Measurements from ENCODE around the gene CTNNBIP1. TPM values are rescaled to one million over a fixed set of nuclear protein-coding genes. Genes with fewer than 3 reads are reported as not detected.

The CTNNBIP1 gene
- polyA plus RNA-seq, 3 donors: 26.2 to 26.8 (median 26.3) TPM

- H3K36me3 Mint-ChIP-seq: peaks cover 0 to 10% of the 10 kb centered on the region in 2 donors
- Histone ChIP-seq H3K4me1 (ENCODE audit: control insufficient read depth in 1 of 2, insufficient read depth in 2 of 2, low read length in 2 of 2) (peaks cover 51 to 63% of the 10 kb centered on the region in 2 donors), H2AFZ (ENCODE audit: insufficient read depth, low read depth, low read length, poor library complexity, severe bottlenecking) (no peak overlapping the region), H3K9me3 (replicated peaks in 1 of 2; ENCODE audit: control insufficient read depth in 1 of 2, insufficient read depth in 1 of 2, low read length in 2 of 2) (no peaks in the 10 kb centered on the region), H3K27ac (ENCODE audit: low read depth in 1 of 2, low read length in 2 of 2) (no peak overlapping the region), H3K27me3 (ENCODE audit: control insufficient read depth in 2 of 2, insufficient read depth in 2 of 2, low read length in 2 of 2) (no peaks in the 10 kb centered on the region), H3K36me3 (replicated peaks in 1 of 2; ENCODE audit: control insufficient read depth in 1 of 2, insufficient read depth in 2 of 2, low read length in 2 of 2) (no peaks in the 10 kb centered on the region), H3K4me2 (replicated peaks; ENCODE audit: extremely low read depth, low read length, poor library complexity, severe bottlenecking) (no peak overlapping the region), H3K9ac (ENCODE audit: insufficient read depth, low read length, poor library complexity, severe bottlenecking) (no peak overlapping the region), H3K79me2 (ENCODE audit: insufficient read depth, low read length) (peaks cover 81% of the 10 kb centered on the region), H4K20me1 (ENCODE audit: insufficient read depth, low read length) (peaks cover 17% of the 10 kb centered on the region), H3K4me3 (replicated peaks in 1 of 3; ENCODE audit: low read depth in 2 of 3, low read length in 3 of 3) (no peak overlapping the region)
- H3K9me3 Mint-ChIP-seq: peaks cover 0 to 2% (median 0%) of the 10 kb centered on the region in 7 donors
- intact Hi-C loops (cut with micrococcal nuclease): loop anchor here in 1 of 2 donors (10.0 kb wide), 1 partner anchor 219 kb away; no protein-coding TSS in a partner anchor
- 98% methylated on average over 4 of the region's 9 CpGs for WGBS (ENCODE audit: insufficient coverage)
- H3K4me1 Mint-ChIP-seq: peaks cover 72% of the 10 kb centered on the region
- H3K4me3 Mint-ChIP-seq: no peak overlapping the region
- TF ChIP-seq, protein P1, sequence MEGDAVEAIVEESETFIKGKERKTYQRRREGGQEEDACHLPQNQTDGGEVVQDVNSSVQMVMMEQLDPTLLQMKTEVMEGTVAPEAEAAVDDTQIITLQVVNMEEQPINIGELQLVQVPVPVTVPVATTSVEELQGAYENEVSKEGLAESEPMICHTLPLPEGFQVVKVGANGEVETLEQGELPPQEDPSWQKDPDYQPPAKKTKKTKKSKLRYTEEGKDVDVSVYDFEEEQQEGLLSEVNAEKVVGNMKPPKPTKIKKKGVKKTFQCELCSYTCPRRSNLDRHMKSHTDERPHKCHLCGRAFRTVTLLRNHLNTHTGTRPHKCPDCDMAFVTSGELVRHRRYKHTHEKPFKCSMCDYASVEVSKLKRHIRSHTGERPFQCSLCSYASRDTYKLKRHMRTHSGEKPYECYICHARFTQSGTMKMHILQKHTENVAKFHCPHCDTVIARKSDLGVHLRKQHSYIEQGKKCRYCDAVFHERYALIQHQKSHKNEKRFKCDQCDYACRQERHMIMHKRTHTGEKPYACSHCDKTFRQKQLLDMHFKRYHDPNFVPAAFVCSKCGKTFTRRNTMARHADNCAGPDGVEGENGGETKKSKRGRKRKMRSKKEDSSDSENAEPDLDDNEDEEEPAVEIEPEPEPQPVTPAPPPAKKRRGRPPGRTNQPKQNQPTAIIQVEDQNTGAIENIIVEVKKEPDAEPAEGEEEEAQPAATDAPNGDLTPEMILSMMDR (IDR thresholded peaks at IDR 0.05): no peak
- H3K27ac Mint-ChIP-seq: peak overlapping the region in 2 of 7 donors; percentile 6
- H3K27me3 Mint-ChIP-seq (ENCODE audit: low read depth in 3 of 3): no peaks in the 10 kb centered on the region
- no peak for DNase-seq
Measured at GRCh38 chr1:9903801-9904527, 6.1 kb downstream of the CTNNBIP1 start.

DNA sequence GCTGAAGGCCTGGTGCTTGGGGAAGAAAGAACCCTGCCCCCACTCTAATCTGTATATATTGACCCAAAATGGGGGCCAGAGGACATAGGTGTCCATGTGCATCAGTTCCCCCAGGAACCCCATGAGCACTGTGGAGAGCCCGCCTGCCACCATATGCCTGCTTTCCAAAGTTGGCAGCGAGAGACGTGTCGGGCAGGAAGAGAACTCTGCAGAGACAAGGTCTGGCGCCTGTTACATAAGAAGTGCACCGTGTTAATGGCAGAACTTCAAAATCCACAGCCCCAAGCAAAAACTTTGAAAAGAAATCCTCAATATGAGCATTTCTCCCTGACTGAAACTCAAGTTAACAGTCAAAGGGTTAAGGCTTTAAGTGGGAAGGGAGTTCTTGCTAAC, 8.0 kb downstream of the CTNNBIP1 start:
- peaks cover 82% of the 10 kb centered on the region for H3K79me2 ChIP-seq (ENCODE audit: insufficient read depth, low read length)
- TF ChIP-seq, protein P1 (IDR thresholded peaks at IDR 0.05): no peak
- H3K36me3 ChIP-seq (replicated peaks in 1 of 2; ENCODE audit: control insufficient read depth in 1 of 2, insufficient read depth in 2 of 2, low read length in 2 of 2): no peaks in the 10 kb centered on the region
- H3K9ac ChIP-seq (ENCODE audit: insufficient read depth, low read length, poor library complexity, severe bottlenecking): no peak overlapping the region
- no peak overlapping the region for H2AFZ ChIP-seq (ENCODE audit: insufficient read depth, low read depth, low read length, poor library complexity, severe bottlenecking)
- DNase-seq: no peak
- peaks cover 12% of the 10 kb centered on the region for H4K20me1 ChIP-seq (ENCODE audit: insufficient read depth, low read length)
- no peak overlapping the region for H3K4me2 ChIP-seq (replicated peaks; ENCODE audit: extremely low read depth, low read length, poor library complexity, severe bottlenecking)
- H3K9me3 ChIP-seq (replicated peaks in 1 of 2; ENCODE audit: control insufficient read depth in 1 of 2, insufficient read depth in 1 of 2, low read length in 2 of 2): no peaks in the 10 kb centered on the region
- H3K27ac Mint-ChIP-seq: peak overlapping the region in 4 of 7 donors; percentile 6 to 77 (median 50)
- WGBS (ENCODE audit: insufficient coverage): 92% methylated on average over 1 of the region's 6 CpGs
- peak overlapping the region; percentile 86 for H3K27ac ChIP-seq (ENCODE audit: low read depth in 1 of 2, low read length in 2 of 2)
- intact Hi-C loops (cut with micrococcal nuclease): loop anchor here in 1 of 2 donors (10.0 kb wide), 1 partner anchor 217 kb away; no protein-coding TSS in a partner anchor
- H3K4me1 ChIP-seq (ENCODE audit: control insufficient read depth in 1 of 2, insufficient read depth in 2 of 2, low read length in 2 of 2): peaks cover 42 to 51% of the 10 kb centered on the region in 2 donors
- H3K27me3 Mint-ChIP-seq (ENCODE audit: low read depth in 3 of 3): no peaks in the 10 kb centered on the region
- no peaks in the 10 kb centered on the region for H3K27me3 ChIP-seq (ENCODE audit: control insufficient read depth in 2 of 2, insufficient read depth in 2 of 2, low read length in 2 of 2)
- H3K4me3 ChIP-seq (replicated peaks in 1 of 3; ENCODE audit: low read depth in 2 of 3, low read length in 3 of 3): no peak overlapping the region
- H3K9me3 Mint-ChIP-seq: no peaks in the 10 kb centered on the region
- H3K4me1 Mint-ChIP-seq: peaks cover 59% of the 10 kb centered on the region
- H3K36me3 Mint-ChIP-seq: peaks cover 0 to 7% of the 10 kb centered on the region in 2 donors
- no peak overlapping the region for H3K4me3 Mint-ChIP-seq

All from CD14-positive monocyte (primary cell).